ENCODE measurements around the gene TMEM255B. TPM values are rescaled to one million over a fixed set of nuclear protein-coding genes. Genes with fewer than 3 reads are reported as not detected.

Gene TMEM255B
- total RNA-seq, 2 experiments from 2014 or later = 1.0 to 1.2 TPM

DNA sequence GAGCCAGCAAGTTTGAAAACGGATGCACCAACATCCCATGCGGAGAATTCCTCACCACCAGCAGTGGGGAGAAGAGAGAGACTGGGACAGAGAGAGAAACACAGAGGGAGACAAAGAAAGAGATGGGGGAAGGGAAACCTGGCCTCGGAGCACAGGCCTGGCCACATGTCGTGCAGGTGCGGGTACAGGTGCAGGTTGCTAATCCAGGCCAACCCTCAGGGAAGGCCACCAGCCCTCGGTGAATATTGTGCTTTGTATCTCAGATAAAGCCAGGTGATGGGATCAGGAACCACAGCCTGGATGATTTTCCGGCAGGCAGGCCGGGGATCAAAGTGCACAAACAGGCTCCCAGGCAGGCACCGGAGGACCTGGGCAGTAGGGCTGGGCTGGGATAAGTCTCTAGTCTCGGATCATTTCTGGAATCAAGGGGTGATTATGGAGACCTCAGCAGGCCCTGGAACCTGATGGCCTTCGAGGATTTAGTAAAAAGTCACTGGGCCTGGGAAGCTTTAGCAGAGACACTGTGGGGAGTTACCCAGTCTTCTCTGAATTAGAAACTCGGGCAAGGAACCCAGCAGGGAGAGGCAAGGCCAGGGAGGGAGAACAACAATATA is 101.1 kb downstream of the TMEM255B start:
- H3K27ac ChIP-seq (ENCODE audit: low read depth in 1 of 2, low read length in 2 of 2) = no peak overlapping the region
- H3K9me3 Mint-ChIP-seq = no peaks in the 10 kb centered on the region
- H3K4me1 ChIP-seq (ENCODE audit: insufficient read depth, low read length) = peaks cover 17% of the 10 kb centered on the region
- ChIA-PET CTCF (no interaction called here), POLR2A (no interaction called here)
- H3K4me3 Mint-ChIP-seq = peak overlapping the region; percentile 32
- TF ChIP-seq, protein P1, sequence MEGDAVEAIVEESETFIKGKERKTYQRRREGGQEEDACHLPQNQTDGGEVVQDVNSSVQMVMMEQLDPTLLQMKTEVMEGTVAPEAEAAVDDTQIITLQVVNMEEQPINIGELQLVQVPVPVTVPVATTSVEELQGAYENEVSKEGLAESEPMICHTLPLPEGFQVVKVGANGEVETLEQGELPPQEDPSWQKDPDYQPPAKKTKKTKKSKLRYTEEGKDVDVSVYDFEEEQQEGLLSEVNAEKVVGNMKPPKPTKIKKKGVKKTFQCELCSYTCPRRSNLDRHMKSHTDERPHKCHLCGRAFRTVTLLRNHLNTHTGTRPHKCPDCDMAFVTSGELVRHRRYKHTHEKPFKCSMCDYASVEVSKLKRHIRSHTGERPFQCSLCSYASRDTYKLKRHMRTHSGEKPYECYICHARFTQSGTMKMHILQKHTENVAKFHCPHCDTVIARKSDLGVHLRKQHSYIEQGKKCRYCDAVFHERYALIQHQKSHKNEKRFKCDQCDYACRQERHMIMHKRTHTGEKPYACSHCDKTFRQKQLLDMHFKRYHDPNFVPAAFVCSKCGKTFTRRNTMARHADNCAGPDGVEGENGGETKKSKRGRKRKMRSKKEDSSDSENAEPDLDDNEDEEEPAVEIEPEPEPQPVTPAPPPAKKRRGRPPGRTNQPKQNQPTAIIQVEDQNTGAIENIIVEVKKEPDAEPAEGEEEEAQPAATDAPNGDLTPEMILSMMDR (IDR thresholded peaks at IDR 0.05) = no peak
- H3K4me1 Mint-ChIP-seq (ENCODE audit: low read depth) = peaks cover 14% of the 10 kb centered on the region
- no peaks in the 10 kb centered on the region for H3K36me3 ChIP-seq (ENCODE audit: insufficient read depth, low read length)
- H3K4me3 ChIP-seq (ENCODE audit: low read length) = no peak overlapping the region
- H3K27me3 Mint-ChIP-seq = peaks cover 46% of the 10 kb centered on the region
- no peaks in the 10 kb centered on the region for H3K36me3 Mint-ChIP-seq (ENCODE audit: low read depth)
- intact Hi-C loops (cut with DNase I, micrococcal nuclease) = no loop called here
- peak in 1 of 14 experiments; percentile 2 for DNase-seq
- H3K27ac Mint-ChIP-seq = no peak overlapping the region
- ATAC-seq (ENCODE audit: poor library complexity) = no peak
- peaks cover 0 to 18% of the 10 kb centered on the region in 2 experiments for H3K9me3 ChIP-seq (ENCODE audit: control insufficient read depth in 1 of 2, insufficient read depth in 1 of 2, low read length in 2 of 2)
- peaks cover 21 to 22% of the 10 kb centered on the region in 2 experiments for H3K27me3 ChIP-seq (ENCODE audit: control insufficient read depth in 1 of 2, insufficient read depth in 2 of 2, low read length in 2 of 2)

DNA sequence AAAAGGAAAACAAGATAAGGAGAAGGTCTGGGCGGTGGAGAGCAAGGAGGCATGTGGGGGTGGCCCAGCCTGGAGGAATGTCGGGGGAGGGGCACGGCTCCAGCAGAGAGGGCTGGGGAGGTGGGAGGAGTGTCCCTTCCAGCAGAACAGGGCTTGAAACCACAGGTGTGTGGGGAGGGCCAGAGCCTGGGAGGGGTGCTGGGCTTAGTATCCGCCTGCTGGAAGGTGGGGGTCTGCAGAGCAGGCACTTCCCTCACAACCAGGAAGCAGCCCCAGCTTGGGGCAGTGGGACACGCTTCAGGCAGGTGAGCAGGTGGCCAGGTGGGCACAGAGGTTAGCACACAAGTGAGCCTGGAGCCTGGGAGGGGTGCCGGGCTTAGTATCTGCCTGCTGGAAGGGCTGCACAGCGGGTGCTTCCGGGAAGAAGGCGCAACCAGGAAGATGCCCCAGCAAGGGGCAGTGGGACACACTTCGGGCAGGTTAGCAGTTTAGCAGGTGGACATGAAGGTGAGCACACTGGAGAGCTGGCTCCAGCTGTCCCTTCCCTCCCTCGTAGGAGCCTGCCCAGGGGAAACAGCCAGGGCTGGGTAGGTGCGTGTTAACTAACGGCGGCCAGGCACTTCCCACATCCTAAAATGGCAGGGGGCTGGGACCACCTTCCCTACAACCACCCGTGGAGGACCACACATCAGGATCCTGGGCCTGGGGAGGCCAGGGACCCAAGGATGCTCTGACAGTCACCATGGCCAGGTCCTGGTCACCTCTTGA is 101.8 kb downstream of the TMEM255B start:
- Mint-ChIP-seq H3K4me1 (ENCODE audit: low read depth) (peaks cover 12% of the 10 kb centered on the region), H3K9me3 (no peaks in the 10 kb centered on the region), H3K27me3 (peaks cover 52% of the 10 kb centered on the region), H3K27ac (no peak overlapping the region), H3K4me3 (peak overlapping the region; percentile 32), H3K36me3 (ENCODE audit: low read depth) (no peaks in the 10 kb centered on the region)
- peak in 1 of 14 experiments; percentile 8 for DNase-seq
- POLR2A ChIA-PET = no interaction called here
- H3K36me3 ChIP-seq (ENCODE audit: insufficient read depth, low read length) = no peaks in the 10 kb centered on the region
- no peak overlapping the region for H3K27ac ChIP-seq (ENCODE audit: low read depth in 1 of 2, low read length in 2 of 2)
- peaks cover 14% of the 10 kb centered on the region for H3K4me1 ChIP-seq (ENCODE audit: insufficient read depth, low read length)
- CTCF ChIA-PET = no interaction called here
- TF ChIP-seq, protein P1 (IDR thresholded peaks at IDR 0.05) = no peak
- H3K27me3 ChIP-seq (ENCODE audit: control insufficient read depth in 1 of 2, insufficient read depth in 2 of 2, low read length in 2 of 2) = peaks cover 28% of the 10 kb centered on the region in 2 experiments
- intact Hi-C loops (cut with DNase I, micrococcal nuclease) = no loop called here
- peaks cover 0 to 17% of the 10 kb centered on the region in 2 experiments for H3K9me3 ChIP-seq (ENCODE audit: control insufficient read depth in 1 of 2, insufficient read depth in 1 of 2, low read length in 2 of 2)
- ATAC-seq (ENCODE audit: poor library complexity) = no peak
- no peak overlapping the region for H3K4me3 ChIP-seq (ENCODE audit: low read length)

GRCh38 chr13:113861433-113862030 is 102.5 kb downstream of the TMEM255B start:
- DNase-seq (peak in 1 of 14 experiments; percentile 2), ATAC-seq (ENCODE audit: poor library complexity) (no peak)
- Histone ChIP-seq H3K27me3 (ENCODE audit: control insufficient read depth in 1 of 2, insufficient read depth in 2 of 2, low read length in 2 of 2) (peaks cover 33% of the 10 kb centered on the region in 2 experiments), H3K9me3 (ENCODE audit: control insufficient read depth in 1 of 2, insufficient read depth in 1 of 2, low read length in 2 of 2) (peaks cover 0 to 14% of the 10 kb centered on the region in 2 experiments), H3K36me3 (ENCODE audit: insufficient read depth, low read length) (no peaks in the 10 kb centered on the region), H3K27ac (ENCODE audit: low read depth in 1 of 2, low read length in 2 of 2) (no peak overlapping the region), H3K4me1 (ENCODE audit: insufficient read depth, low read length) (peaks cover 14% of the 10 kb centered on the region), H3K4me3 (ENCODE audit: low read length) (no peak overlapping the region)
- Mint-ChIP-seq H3K36me3 (ENCODE audit: low read depth) (no peaks in the 10 kb centered on the region), H3K4me1 (ENCODE audit: low read depth) (peaks cover 12% of the 10 kb centered on the region), H3K27me3 (peaks cover 54% of the 10 kb centered on the region), H3K27ac (no peak overlapping the region), H3K9me3 (no peaks in the 10 kb centered on the region), H3K4me3 (peak overlapping the region; percentile 74)
- TF ChIP-seq, protein P1 (IDR thresholded peaks at IDR 0.05) = no peak
- intact Hi-C loops (cut with DNase I, micrococcal nuclease) = no loop called here
- ChIA-PET POLR2A (interaction anchor here (1.4 kb wide), 1 partner anchor 15 kb away, joined by 4 read pairs; no protein-coding TSS in a partner anchor), CTCF (no interaction called here)

Measured in CD4-positive, alpha-beta T cell (primary cell).